Activated gamma-delta T cell treated with anti-CD3 and anti-CD28 coated beads, Interleukin-2, amount 50 U/mL, for 16 hours (primary cell): ENCODE results near the gene SLC22A4.

Experiments used
- DNase-seq: peaks from one replicate; pipeline ENCODE4 v3.0.0-alpha.2; 2020; ENCODE audit warnings: low read depth

The SLC22A4 gene

DNA sequence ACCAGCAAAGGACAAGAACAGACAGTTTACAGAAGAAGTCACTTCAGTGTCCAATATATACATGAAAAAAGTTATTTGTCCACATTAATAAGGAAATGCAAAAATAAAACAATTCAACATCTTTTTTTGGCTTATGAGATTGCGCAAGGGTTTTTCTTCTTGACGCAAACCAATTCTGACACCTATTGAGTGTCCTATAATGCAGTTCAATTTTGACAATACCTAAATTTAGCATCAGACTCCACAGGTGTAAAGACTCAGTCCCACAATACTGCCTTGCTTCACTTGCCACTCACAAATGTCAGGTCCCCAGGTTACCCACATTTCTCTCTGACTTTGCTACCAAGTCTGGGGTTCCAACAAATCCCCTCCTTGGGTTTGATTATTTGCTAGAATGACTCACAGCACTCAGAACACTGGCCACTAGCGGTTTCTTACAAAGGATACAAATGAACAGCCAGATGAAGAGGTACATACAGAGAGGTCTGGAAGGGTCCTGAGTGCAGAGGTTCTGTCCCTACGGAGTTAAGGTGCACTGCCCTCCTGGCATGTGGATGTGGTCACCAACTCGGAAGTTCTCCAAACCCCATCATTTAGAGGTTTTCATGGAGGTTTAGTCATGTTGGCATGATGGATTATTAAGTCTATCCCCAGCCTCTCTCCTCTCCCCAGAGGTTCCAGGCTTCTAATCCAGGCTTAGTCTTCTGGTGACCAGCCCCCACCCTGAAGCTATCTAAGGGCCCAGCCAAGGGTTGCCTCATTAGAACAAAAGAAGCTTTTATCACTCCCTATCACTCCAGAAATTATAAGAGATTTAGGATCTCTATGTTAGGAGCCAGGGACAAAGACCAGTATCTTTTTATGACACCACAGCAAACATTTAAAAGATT lies 48.3 kb downstream of the SLC22A4 start:
- DNase-seq, result no peak

- DNase-seq, result no peak
Measured at GRCh38 chr5:132344775-132345514, 50.8 kb downstream of the SLC22A4 start.

DNA sequence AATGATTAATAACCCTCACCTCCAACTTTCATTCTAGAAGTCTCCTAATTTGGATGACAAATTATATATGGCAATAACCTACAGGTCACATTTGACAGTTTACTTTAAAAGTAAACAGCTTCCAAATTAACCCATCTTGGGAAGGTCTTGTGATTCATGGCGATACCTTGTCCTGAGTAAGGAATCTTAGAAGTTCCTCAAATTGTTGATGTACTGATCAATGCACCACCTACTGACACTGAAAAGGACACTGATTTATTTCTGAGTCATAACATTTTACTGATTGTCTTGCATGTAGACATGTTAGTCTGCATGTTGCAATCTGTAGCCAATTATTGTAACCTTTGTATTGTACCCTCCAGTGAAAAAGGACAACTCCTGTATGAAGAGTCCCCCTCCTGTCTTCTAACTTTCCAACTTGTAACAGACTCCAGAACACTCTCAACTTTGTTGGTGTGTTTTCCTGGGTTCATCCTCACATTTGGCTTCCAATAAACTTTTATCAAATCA lies 59.3 kb downstream of the SLC22A4 start:
- no peak for DNase-seq

DNA sequence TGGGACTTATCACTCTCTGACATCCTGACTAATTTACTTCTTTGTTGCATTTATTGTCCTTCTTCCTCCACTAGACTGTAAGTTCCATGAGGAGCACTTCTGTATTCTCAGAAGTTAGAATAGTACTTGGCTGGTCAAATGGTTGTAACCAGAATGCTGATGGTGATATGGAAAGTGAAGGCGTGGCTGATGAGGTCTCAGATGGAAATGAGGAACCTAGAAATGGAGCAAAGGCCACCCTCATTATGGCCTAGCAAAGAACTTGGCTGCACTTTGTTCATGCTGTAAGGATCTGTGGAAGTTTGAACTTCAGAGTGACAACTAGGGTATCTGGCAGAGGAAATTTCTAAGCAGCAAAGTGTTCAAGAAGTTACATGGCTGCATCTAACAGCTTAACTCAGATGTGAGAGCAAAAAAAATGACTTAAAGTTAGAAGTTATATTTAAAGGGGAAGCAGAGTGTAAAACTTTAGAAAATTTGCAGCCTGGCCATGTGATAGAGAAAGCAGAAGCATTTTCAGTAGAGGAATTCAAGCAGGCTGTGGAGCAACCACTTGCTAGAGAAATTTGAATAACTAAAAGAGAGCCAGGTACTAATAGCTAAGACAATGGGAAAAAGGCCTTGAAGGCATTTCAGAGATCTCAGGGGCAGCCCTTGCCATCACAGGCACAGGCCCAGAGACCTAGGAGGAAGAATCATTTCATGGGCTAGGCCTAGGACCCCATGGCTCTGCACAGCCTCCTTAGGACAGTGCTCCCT lies 60.4 kb downstream of the SLC22A4 start:
- DNase-seq, result no peak

- DNase-seq, result no peak
Measured at GRCh38 chr5:132355140-132355765, 61.1 kb downstream of the SLC22A4 start.

DNA sequence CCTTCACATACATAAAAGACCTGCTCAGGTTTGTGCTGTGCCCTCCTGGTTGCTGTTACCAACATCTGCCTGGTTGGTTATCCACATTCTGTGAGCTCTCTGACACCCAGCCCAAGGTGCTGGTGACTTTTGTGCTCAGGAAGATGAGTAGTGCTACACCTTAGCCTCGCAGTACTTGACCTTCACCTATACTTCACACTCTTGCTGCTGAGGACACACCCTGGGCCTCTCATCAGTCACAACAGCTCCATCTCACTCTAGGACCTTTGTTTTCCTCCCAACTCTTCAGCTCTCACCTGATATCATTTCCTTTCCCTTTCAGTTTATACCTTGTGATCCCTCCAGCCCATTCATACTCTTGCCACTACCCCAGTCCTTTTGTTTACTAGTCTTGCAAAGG lies 64.6 kb downstream of the SLC22A4 start:
- no peak for DNase-seq

GRCh38 chr5:132362086-132362485 lies 67.9 kb downstream of the SLC22A4 start:
- DNase-seq, result no peak

DNA sequence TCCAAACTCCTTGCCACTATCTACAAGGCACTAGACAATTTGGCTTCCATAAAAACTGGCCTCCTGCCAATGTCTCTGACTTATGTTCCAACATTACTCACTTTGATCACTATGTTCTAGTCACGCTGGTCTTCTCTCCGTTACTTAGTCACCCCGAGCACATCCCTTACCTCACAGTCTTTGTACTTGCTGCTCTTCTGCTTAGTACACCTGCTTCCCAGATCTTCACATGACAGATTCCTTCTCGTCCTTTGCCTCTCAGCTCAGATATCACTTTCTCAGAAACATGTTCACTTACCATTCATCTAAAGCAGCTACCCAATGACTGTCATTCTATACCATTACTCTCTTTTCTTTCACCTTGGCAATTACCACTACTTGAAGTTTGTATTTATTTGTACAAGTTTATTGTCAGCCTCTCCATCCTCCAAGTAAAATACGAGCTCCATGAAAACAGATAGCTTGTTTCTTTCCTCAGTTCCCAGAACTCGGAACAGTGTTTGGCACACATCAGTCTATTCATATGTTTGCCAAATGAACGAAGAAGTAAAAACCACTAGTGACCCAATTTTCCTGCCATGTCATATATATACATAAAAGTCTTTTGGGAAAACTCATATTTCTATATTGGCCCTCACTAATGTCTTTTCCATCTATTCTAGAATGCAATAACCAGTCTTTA lies 69.4 kb downstream of the SLC22A4 start:
- no peak for DNase-seq

DNA sequence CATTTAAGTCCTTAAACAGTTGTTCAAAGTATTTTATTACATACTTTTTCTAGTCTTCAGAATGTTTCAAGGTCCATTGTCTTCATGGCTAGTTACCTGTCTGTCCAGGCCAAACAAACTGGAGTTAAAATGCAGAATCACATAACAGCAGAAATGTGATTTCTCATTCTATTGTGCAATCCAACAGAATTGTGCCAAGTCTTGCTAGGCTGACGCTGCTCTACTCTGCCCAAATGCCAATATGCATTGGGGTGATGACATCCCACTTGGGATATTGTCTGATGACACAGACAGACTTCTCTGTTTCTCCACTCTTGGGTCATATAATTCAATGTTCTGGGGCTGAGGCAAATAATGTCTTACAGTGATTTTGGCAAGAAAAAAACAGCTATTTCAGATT lies 70.1 kb downstream of the SLC22A4 start:
- no peak for DNase-seq

DNA sequence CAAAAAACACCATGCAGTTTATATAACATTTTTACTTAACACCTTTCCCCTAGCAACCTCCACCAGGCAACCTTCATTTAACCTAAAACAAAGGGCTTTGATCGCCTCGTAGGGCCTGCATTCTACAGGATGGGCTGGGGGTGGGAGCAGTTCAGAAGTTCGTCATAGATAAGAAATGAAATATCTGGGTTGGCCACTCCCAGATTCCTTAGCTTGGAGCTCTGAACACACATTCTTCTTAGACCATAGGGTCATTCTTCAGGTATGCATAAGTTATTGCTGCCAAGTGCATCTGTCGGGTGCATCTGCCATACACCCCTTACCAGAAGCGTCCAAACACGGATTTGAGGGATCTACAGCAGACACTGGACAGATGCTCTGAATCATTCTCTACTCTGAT lies 71.0 kb downstream of the SLC22A4 start:
- no peak for DNase-seq

GRCh38 chr5:132368186-132368585 lies 74.0 kb downstream of the SLC22A4 start:
- no peak for DNase-seq

- DNase-seq, result no peak
Measured at GRCh38 chr5:132369007-132369473, 74.8 kb downstream of the SLC22A4 start.

DNA sequence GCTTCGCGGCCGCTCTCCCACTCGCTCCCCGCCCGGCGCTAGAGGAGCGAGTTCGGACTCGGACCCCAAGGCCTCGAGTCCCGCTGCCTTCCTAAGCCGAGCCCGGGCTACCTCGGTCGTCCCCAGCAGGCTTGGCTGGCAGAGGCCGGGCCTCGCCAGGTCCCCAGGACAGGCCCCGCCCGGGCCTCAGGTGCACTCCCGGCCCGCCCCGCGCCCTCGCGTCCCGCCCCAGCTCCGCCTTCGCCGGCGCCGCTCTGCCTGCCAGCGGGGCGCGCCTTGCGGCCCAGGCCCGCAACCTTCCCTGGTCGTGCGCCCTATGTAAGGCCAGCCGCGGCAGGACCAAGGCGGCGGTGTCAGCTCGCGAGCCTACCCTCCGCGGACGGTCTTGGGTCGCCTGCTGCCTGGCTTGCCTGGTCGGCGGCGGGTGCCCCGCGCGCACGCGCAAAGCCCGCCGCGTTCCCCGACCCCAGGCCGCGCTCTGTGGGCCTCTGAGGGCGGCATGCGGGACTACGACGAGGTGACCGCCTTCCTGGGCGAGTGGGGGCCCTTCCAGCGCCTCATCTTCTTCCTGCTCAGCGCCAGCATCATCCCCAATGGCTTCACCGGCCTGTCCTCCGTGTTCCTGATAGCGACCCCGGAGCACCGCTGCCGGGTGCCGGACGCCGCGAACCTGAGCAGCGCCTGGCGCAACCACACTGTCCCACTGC lies 75.4 kb downstream of the SLC22A4 start, which contains the start of gene SLC22A5:
Gene SLC22A5 (plus strand): TSS at position 237 of the 707 bp plus-strand sequence. CDS start 263 bp downstream, at position 500.
- DNase-seq, result peak; percentile 46

- no peak for DNase-seq
Measured at GRCh38 chr5:132370181-132370970, 76.2 kb downstream of the SLC22A4 start.

DNA sequence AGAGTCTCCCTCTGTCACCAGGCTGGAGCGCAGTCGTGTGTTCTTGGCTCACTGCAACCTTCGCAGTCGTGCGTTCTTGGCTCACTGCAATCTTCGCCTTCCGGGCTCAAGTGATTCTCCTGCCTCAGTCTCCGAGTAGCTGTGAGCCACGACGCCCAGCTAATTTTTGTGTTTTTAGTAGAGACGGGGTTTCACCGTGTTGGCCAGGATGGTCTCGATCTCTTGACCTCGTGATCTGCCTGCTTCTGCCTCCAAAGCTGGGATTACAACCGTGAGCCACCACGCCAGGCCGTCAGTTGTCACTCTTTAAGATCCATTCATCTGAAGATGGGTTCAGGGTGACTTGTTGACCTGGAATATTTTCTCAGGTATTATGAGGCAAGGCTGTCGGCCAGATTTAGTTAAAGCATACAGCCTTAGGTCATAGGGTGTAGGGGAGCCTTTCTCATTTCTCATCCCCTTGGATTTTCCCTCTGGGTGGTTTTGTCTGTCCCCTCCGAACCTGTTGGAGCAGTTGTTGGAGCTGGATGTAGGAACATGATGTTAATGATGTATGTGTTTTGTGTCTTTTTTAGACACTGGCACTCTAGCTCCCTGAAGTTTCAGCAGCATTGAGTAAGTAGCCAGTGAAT lies 76.9 kb downstream of the SLC22A4 start:
- DNase-seq, result no peak

DNA sequence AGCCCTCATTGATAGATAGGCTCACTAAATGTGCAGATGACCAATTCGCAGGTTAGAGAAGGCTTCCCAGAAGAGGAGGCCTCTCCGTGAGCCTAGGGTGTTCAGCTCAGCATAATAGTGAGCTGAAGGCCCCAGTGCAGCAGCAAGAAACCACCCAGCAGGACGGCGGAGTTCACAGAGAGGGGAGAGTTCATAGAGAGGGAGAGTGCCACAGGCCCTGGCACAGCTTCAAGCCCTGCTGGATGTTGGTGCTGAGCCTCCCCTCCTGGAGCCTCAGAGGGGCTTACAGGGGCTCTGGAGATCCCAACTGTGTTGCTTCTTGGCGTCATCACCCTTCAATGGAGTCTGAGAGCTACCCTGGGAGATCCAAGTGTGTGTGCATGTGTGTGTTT lies 77.4 kb downstream of the SLC22A4 start:
- no peak for DNase-seq

DNA sequence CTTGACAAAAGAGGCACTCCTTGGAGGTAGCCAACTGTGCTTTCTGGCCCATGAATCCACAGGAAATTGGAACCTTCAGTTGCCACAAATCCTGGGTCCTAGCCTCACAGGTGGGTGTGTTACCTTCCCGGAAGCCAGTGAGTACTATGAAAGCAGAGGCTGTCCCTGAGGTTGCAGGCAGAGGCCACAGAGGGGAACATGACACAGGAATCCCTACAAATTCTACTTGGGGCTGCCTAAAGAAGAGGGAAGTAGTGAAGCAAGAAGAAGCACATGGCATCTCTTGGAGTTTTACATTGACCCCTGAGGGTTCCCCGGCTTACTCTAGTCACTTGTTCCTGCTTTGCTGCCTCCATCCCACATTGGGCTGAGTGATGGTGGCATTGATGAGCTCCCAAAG lies 77.9 kb downstream of the SLC22A4 start:
- no peak for DNase-seq

GRCh38 chr5:132372542-132372941 lies 78.3 kb downstream of the SLC22A4 start:
- no peak for DNase-seq

GRCh38 chr5:132375957-132376356 lies 81.8 kb downstream of the SLC22A4 start:
- DNase-seq, result no peak
